Dedifferentiated amniotic fluid mesenchymal stem cell (primary cell): ENCODE measurements around the gene TXNRD2.
"Not testable (repeated sequence)": the region's sequence is repeated elsewhere in the genome, so short reads cannot be mapped to it uniquely, and the experiment has no call there.

Experiments used
- DNase-seq: peaks from one replicate; pipeline ENCODE4 v3.0.0-alpha.2; 2016; ENCODE audit errors: extremely low spot score

Gene TXNRD2

GRCh38 chr22:19890502-19891316 is 50.9 kb downstream of the TXNRD2 start:
- DNase-seq, result no peak

- no peak for DNase-seq
Measured at GRCh38 chr22:19889951-19890350, 51.7 kb downstream of the TXNRD2 start.

GRCh38 chr22:19888131-19888746 is 53.4 kb downstream of the TXNRD2 start:
- DNase-seq, result no peak

DNA sequence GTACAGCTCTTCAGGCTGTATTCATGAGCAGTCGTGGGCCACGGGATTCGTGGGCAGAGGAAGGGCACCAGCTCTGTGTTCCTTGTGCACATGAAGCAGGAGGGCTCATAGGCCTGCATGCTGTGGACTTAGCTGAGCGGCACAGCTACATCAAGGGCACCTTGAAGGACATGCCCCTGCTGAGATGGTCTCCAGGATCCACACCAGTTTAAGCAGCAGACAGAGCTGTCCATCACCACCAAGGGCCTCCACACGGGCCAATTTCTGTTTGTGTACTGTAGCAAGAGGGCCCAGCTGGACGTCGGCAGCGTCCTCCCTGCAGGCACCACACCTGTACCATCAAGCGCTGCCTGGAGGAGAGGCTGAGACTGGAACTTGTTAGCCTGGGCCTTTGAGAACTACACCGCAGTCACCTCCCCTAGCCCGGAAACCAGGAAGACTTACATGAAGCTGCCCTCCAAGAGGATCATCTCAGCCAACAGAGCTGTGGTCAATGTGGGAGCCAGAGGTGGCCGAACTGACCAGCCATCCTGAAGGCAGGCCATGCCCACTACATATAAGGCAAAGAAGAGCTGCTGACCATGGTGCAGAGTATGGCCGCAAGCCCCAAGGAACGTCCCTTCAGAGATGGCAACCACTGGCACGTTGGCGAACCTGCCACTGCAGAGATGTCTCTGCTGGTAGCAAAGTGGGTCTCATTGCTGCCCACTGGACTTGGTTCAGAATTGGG is 54.2 kb downstream of the TXNRD2 start:
- DNase-seq, result no peak

DNA sequence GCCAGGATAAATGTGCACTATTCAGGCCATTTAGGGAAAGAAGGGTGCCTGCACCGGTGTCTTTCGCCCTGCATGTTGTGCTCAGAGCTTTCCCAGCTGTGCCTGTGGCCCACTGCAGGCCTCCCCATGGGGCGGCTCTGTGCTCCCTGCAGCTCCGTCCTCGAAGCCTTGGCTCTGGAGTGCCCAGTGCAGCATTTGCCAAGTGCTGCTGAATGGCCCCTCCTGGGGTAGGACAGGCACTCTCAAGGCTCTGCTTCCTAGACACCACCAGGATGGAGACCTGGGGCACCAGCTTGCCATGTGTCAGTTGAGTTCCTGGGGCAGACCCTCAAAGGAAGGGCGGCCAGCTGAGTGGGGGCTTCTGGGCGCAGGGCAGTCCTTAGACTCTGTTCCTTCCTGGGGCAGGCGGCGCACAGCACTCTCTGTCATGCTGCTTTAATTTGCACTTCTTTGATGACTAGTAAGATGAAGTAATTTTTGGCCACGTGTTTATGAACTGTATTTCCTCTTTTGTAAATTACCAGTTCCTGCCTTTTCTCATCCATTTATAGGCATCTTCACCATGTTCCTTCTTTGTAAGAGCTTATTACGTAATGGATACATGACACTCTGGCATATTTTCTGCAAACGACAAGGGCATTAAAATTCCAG is 54.9 kb downstream of the TXNRD2 start:
- DNase-seq, result no peak

DNA sequence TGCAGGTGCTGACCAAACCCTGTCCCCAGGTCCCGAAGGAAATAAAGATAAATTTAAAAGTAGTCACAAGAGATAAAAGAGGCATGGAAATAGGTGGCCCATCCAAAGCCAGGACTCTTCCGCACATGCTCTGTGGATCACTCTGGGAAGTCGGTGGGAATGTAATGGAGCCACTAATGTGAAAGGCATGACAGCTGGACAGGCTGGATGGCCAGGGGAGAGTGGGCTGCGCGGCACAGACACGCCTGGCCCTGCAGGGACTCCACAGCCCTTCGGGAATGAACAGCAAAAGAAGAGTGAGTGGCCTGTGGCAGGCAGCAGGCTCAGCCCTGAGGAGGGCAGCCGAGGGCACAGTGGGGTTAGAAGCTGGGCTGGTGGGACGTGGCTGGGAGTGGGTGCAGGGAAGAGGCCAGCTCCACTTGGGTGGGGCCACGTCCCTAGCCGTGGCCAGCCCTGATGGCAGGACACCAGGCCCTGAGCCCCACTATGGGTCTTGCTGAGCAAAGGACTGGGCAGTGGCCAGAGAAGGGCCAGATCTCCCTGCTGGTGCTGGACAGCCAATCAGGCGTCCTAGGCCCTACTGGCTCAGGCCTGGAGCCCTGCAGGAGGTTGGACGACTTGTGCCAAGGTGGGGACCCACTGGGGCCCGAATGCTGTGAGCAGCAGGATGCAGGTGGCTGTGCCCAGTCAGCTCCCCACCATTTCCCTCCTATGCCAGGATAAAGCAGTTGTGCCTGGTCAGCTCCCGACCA is 55.6 kb downstream of the TXNRD2 start:
- no peak for DNase-seq

DNA sequence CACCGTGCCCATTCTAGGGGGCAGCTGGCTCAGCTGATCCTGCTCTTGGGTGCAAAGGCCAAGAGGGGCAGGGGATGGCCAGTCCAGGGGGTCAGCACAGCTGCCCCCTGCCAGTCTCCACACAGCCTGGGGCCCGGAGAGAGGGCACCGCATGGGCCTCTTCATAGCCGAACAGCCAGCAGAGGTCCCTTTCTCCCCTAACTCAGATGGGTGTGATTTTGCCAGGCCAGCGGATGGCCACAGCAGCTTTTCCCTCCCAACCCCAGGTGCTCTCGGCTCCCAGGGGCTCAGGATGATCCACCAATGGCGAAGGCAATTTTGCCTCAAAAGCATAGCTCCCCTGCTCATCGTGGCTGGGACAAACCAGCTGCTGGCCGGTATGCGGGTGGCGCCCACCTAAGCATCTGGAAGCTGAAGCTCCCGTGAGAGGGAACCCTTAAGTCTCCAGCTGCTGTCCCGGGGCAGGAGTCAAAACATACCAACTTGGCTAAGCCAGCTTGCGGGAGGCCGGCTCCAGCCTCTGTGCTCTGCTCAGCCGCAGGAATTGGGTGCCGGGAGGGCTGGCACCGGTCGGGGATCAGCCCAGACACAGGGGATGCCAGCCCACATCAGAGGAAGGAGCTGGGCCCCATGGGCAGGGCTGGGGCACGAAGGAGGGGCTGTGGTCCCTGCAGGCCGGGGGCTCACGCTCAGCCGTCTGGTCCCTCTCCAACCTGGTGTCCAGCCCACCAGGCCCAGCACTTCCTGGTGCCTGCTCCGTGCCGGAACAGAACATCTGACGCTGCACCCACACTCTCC is 56.5 kb downstream of the TXNRD2 start:
- DNase-seq, result no peak

DNA sequence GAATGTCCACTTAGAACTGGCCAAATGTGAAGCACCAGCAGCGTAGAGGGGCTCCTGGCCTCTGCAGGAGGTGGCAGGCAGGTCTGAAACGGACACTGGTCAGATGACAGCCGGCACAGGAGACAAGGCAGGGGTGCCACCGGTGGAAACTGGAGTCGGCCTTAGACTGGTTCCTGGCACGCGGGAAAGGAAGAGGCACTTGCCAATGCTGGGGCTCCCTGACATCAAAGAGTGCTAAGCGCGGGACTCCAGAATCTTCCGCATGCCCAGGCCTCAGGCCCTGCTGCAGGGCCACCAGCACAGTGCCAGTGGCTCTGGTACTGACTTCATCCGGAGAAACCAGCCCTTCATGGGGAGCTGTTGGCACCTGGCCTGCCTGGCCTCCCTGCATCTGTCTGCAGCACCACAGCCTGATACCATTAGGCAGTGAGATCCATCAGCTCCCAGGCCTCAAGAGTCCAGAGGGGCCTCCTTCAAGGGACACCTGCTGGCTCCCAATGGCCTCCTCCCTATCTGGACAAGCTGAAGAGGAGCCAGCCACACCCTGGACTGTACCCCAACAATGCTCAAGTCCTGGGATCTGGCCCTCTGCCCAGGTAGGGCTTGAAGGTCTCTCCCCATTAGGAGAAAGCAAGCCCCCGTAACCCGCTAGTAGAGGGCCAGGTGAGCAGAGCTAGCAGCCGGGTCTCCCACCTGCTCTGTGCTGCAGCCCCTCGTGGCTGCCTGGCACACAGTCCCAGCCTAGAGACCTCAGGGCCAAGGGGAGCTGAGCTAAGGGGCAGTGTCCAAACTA is 57.3 kb downstream of the TXNRD2 start:
- DNase-seq, result no peak

GRCh38 chr22:19883446-19883845 is 58.2 kb downstream of the TXNRD2 start:
- not testable (repeated sequence) for DNase-seq

- no peak for DNase-seq
Measured at GRCh38 chr22:19882446-19883381, 58.9 kb downstream of the TXNRD2 start.

DNA sequence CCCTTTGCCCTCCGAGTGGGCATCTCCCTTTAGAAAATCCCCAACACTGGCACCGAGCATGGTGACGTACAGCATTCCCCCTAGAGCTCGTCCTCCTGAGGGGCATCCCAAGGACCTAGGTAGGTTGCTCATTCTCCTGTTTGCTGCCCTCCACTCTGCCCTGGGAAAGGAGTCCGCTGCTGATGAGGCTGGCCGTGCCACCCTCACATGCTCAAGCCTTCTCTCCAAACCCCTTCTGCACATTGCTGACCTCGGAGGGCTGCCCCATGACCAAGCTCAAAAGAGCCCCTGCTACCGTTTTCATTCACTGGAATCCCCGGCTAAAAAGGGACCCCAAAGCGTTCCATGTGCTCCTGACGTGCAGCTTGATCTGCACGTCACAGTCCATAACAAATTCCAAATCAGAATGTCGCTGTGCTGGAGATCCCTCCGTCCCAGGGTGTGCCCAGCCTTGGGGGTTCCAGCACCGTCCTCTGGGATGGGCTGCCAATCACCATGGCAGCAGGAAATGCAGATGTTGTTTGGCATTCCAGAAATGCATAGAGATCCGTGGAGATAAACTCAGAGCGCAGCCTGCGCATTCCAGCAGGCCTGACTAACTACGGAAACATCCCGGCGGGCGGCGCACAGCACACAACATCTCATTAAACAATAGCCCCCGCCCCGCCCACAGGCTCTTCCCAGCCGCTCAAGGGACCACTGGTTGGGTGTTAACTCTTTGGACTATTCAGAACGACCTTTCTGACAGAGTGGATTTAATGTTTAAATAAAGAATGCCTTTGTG is 60.6 kb downstream of the TXNRD2 start:
- peak; percentile 94 for DNase-seq

- DNase-seq, result no peak
Measured at GRCh38 chr22:19879992-19880785, 61.4 kb downstream of the TXNRD2 start.

- no peak for DNase-seq
Measured at GRCh38 chr22:19879643-19879991, 62.0 kb downstream of the TXNRD2 start.

DNA sequence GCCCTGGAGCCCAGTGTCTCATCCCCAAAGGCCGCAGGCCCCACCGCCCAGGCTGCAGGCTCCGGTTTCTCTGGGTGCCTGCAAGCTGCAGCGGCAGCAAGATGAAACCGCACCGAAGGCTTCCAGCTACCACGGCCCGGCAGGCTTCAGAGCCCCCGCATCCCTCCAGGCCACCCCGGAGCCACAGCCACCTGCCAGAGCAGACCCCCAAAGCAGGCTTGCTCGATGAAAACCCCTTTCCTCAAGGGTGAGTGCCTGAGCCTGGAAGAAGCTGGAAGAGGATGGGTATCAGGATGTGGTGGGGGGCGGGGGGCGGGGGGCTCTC is 62.4 kb downstream of the TXNRD2 start:
- DNase-seq, result no peak

- DNase-seq, result peak; percentile 20
Measured at GRCh38 chr22:19878461-19879245, 63.0 kb downstream of the TXNRD2 start.

DNA sequence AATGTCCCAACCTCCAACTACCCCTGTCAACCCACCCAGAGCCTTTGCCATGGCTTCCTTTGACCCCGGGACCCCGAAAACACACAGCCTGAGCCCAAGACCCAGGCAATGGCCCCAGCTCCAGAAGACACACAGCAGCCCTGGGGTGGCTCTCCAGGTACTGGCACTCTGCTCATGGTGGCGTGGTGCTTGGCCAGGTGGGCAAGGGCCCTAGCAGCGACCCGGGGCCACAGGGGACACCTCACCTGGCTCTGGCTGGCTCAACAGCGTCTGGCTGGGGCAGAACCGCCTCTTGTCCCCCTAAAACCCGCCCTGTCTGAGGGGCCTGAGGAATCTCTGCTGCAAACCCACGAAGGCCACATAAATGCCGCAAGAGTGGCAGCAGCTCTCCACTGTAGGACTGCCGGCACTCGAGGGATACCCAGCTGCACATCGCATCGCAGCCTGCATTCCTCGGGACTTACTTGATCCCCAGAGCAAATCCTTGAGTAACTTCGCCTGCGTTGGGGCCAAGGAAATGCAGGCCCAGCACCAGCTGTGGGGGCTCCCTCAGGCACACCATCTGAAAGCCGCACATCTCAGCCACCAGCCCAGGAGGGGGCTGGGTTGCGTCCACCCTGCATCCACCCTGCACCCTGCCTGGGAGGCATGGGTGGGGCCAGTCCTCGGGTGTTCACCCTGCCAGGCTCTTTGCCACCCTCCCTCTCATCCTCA is 63.8 kb downstream of the TXNRD2 start:
- peak; percentile 60 for DNase-seq
